ENCODE data around the gene TGM3.

The TGM3 gene

DNA sequence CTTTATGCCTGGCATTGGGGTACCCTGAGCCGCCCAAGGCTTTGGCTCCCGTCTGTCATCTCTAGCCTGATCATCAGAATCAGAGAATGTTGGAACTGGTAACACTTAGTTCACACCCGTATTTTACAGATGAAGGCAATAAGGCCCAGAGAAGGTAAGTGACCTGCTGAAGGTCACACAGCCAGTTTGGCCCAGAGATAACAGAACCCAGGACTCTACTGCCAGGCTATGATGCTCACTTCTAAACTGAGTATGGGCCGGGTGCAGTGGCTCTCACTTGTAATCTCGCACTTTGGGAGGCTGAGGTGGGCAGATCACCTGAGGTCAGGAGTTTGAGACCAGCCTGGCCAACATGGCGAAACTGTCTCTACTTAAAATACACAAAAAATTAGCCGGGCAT is 83.1 kb downstream of the TGM3 start:
- DNase-seq (ENCODE audit: low read depth), result no peak
- H3K4me3 ChIP-seq (ENCODE audit: low read depth, low read length), result no peak overlapping the region
- no peak for TF ChIP-seq CTCF (IDR thresholded peaks at IDR 0.05; ENCODE audit: control insufficient read depth, extremely low read depth, insufficient read depth)

DNA sequence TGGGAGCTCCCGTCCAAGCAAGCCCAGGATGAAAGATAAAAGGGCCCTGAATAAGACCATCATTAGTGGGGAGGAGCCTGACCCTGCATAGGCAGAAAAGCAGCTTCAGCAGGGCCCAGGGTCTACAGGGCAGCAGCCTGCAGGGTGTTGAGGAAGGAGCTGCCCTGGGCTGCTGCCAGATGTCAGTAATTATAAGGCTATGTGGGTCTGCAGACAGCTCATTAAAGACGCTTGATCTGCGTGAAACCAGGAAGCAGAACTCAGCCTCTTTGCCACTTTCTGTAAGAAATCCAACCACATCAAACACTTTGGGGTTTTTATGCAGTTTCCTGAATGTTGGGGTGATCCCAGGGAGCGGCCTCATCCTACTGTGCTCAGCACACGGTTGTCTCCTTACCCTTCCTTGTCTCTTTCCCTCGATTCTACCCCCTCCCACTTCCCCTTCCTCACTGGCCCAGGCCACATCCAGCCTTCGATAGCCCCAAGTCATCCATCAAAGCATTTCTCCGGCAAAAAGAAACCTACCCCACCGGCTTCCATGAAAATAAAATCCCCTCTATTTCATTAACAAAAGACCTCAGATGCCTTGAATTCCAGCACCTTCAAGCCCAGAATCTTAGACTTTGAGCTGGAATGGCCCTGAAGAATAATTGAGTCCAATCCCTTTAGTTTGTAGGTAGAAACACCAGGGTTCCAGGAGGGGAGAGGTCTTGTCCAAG is 83.9 kb downstream of the TGM3 start:
- TF ChIP-seq CTCF (IDR thresholded peaks at IDR 0.05; ENCODE audit: control insufficient read depth, extremely low read depth, insufficient read depth), result no peak
- no peak overlapping the region for H3K4me3 ChIP-seq (ENCODE audit: low read depth, low read length)
- no peak for DNase-seq (ENCODE audit: low read depth)

DNA sequence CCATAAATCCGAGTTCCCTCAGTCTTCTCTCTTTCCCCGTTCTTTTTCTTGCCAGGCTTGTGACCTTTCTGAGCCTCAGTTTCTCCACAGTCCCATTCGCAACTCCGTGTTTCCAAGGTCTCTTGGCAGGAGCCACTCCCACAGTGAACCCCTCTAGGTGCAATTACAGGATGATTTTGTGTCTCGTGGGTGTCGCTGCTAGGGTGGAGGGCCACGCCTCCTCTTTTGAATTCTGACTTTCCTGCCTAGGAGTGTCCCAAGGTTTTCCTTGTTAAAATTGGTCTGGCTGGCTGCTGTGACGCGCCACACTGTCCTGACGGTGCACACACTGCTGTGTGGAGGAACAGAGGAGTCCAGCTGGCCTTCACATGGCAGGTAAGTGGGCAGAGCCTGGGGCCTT is 84.8 kb downstream of the TGM3 start, which contains the start of gene TGM6:
TGM6 (plus strand) TSS at position 301 of the 400 bp plus-strand sequence; CDS start at position 369, 68 bp downstream.
- DNase-seq (ENCODE audit: low read depth), result no peak
- no peak within 1 kb of the TSS for H3K4me3 ChIP-seq (ENCODE audit: low read depth, low read length)
- TF ChIP-seq CTCF (IDR thresholded peaks at IDR 0.05; ENCODE audit: control insufficient read depth, extremely low read depth, insufficient read depth), result no peak

DNA sequence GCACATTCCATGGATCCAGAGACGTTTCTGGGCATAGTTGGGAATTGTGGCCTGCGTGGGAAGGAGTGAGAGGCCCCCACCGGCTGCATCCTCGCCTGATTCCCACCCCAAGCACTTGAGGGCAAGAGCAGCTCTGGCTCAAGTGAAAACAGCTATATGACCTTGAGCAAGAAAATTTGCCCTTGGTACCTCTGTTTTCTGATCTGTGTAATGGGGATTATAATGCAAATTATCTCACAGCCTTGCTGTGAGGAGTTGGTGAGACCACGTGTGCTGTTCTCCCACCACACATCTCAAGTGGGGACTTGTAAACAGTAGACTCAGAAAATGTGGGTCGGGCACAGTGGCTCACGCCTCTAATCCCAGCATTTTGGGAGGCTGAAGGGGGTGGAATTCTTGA is 85.5 kb downstream of the TGM3 start:
- no peak for TF ChIP-seq CTCF (IDR thresholded peaks at IDR 0.05; ENCODE audit: control insufficient read depth, extremely low read depth, insufficient read depth)
- no peak overlapping the region for H3K4me3 ChIP-seq (ENCODE audit: low read depth, low read length)
- no peak for DNase-seq (ENCODE audit: low read depth)

GRCh38 chr20:2382833-2383232 is 87.0 kb downstream of the TGM3 start:
- H3K4me3 ChIP-seq (ENCODE audit: low read depth, low read length), result no peak overlapping the region
- no peak for TF ChIP-seq CTCF (IDR thresholded peaks at IDR 0.05; ENCODE audit: control insufficient read depth, extremely low read depth, insufficient read depth)
- no peak for DNase-seq (ENCODE audit: low read depth)

GRCh38 chr20:2385026-2385425 is 89.2 kb downstream of the TGM3 start:
- DNase-seq (ENCODE audit: low read depth), result no peak
- no peak for TF ChIP-seq CTCF (IDR thresholded peaks at IDR 0.05; ENCODE audit: control insufficient read depth, extremely low read depth, insufficient read depth)

DNA sequence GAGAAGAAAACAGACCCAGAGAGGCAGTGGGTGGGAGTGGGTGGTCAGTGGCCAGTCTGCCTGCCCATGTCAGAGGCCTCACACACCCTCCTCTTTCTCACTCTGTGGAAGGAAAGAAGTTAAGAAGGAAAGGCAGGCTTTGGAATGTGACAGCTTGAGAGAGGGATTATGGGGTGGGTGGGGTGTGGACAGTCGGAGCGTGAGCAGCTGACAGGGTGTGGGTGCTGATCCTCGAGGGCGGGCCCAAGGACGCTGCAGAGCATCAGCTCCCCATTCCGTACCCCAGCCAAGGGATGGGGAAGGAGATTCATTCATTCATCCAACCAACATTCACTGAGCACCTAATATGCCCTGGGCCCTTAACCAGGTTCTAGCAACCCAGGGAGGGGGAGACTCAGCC is 89.7 kb downstream of the TGM3 start:
- no peak for TF ChIP-seq CTCF (IDR thresholded peaks at IDR 0.05; ENCODE audit: control insufficient read depth, extremely low read depth, insufficient read depth)
- no peak overlapping the region for H3K4me3 ChIP-seq (ENCODE audit: low read depth, low read length)
- no peak for DNase-seq (ENCODE audit: low read depth)

More at GRCh38 chr20:2385026-2385425, 89.2 kb downstream of the TGM3 start:
- no peak overlapping the region for H3K4me3 ChIP-seq (ENCODE audit: low read depth, low read length)

All from LNCaP clone FGC (cell line).